ENCODE measurements around the gene OR2AJ1. TPM values are rescaled to one million over a fixed set of nuclear protein-coding genes. Genes with fewer than 3 reads are reported as not detected.
"Not testable (repeated sequence)": the region's sequence is repeated elsewhere in the genome, so short reads cannot be mapped to it uniquely, and the experiment has no call there.

OR2AJ1 gene
- total RNA-seq, 1 donor from 2014 or later = not detected

DNA sequence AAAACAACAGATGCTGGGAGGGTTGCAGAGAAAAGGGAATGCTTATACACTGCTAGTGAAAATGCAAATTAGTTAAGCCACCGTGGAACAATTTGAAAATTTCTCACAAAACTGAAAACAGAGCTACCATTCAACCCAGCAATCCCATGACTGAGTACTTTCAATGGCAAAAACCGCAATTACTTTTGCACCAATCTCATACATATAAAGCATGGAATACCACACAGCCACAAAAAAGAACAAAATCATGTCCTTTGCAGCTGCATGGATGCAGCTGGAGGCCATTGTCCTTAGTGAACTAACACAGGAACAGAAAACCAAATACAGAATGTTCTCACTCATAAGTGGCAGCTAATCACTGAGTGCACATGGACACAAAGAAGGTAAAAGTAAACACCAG lies 10.9 kb upstream of the OR2AJ1 start:
- Histone ChIP-seq H3K27me3 (ENCODE audit: control insufficient read depth in 3 of 3, insufficient read depth in 3 of 3, low read length in 3 of 3) (no peaks in the 10 kb centered on the region), H3K36me3 (ENCODE audit: control insufficient read depth in 3 of 3, insufficient read depth in 3 of 3, low read length in 3 of 3) (no peaks in the 10 kb centered on the region), H3K4me3 (ENCODE audit: low read length in 3 of 3) (no peak overlapping the region), H3K9ac (ENCODE audit: low read depth in 1 of 3, low read length in 3 of 3) (no peak overlapping the region), H3K9me3 (ENCODE audit: control insufficient read depth in 3 of 3, low read length in 3 of 3) (no peaks in the 10 kb centered on the region), H3K27ac (ENCODE audit: low read depth, low read length) (no peak overlapping the region), H3K4me1 (ENCODE audit: control insufficient read depth in 3 of 3, insufficient read depth in 3 of 3, low read length in 3 of 3) (no peaks in the 10 kb centered on the region)

DNA sequence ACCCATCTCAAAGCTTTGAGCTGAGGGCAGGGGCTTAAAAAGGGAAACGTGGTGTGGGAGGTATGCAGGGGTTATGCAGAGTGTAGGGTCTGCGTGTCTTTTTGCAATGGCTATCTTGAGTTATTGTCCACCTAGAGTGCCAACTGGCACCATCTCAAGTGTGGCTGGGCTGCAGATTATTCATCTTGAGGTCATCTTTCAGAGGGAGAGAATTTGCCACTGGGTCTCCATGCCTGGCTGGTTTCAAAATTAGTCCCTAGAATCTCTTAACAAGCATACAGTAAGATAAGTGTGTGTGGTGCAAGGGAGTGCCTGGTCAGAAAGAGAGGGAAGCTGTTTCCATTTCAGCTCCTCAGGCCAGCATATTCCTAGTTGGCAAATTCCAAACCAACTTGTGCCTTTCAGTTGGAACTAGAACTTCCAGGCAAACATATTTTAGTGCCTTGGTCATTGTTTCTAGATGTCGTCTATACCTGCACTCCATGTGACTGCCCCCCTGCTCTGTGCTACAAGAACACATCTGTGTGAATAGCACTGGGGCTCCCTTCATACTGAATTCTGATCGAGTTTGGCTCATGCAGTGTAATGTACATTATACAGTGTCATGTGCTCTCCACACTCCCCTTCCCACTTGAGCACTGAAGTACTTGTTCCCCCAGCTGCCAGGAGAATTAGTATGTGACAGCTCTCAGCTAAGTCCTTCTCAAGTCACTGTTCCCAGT lies 9.6 kb upstream of the OR2AJ1 start:
- no peaks in the 10 kb centered on the region for H3K4me1 ChIP-seq (ENCODE audit: control insufficient read depth in 3 of 3, insufficient read depth in 3 of 3, low read length in 3 of 3)
- H3K36me3 ChIP-seq (ENCODE audit: control insufficient read depth in 3 of 3, insufficient read depth in 3 of 3, low read length in 3 of 3) = no peaks in the 10 kb centered on the region
- H3K27me3 ChIP-seq (ENCODE audit: control insufficient read depth in 3 of 3, insufficient read depth in 3 of 3, low read length in 3 of 3) = no peaks in the 10 kb centered on the region
- H3K4me3 ChIP-seq (ENCODE audit: low read length in 3 of 3) = no peak overlapping the region
- no peaks in the 10 kb centered on the region for H3K9me3 ChIP-seq (ENCODE audit: control insufficient read depth in 3 of 3, low read length in 3 of 3)
- H3K27ac ChIP-seq (ENCODE audit: low read depth, low read length) = no peak overlapping the region
- no peak overlapping the region for H3K9ac ChIP-seq (ENCODE audit: low read depth in 1 of 3, low read length in 3 of 3)

DNA sequence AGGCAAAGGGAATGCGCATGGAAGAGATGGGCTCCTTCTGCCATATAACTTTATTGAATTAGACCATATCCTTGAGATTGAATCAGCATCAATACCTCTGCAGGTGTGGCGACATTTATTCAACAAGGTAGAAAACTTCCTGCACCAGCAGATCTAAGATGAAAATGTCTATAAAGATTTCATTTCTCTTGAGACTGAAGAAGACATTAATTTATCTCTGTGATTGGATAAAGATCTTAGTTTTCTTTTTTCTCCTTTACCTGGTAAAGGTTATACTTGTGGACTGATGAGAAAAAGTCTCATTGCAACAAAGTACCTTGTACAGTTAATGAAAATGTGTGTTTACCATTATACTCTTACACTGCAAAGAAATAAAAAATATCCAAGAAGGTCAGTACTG lies 4.7 kb upstream of the OR2AJ1 start, which contains the start of gene OR2T8:
OR2T8 (plus strand) TSS at position 301 of the 400 bp plus-strand sequence. CDS start 766 bp downstream, outside the sequence.
- Histone ChIP-seq H3K4me3 (ENCODE audit: low read length in 3 of 3) (no peak within 1 kb of the TSS), H3K9ac (ENCODE audit: low read depth in 1 of 3, low read length in 3 of 3) (no peak within 1 kb of the TSS)

DNA sequence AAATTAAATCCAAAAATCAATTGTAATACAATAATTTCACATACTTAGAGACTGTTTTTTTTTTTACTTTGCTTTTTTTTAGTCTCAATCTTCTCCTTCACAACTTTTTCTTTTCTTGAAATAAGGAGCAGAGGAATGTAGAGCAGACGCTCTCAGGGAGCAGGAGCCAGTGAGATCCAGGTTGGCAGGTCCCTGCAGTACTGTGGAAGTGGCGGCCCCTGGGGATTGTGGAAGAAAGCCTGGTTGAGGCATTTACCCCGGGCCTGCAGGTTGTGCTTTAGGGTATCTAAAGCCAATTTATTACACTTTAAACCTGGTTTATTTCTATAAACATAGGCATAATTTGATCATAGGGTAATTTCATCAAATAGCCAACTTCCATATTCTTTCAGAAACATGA lies 748 bp upstream of the OR2AJ1 start:
- Histone ChIP-seq H3K36me3 (ENCODE audit: control insufficient read depth in 3 of 3, insufficient read depth in 3 of 3, low read length in 3 of 3) (no peaks in the 10 kb centered on the region), H3K4me1 (ENCODE audit: control insufficient read depth in 3 of 3, insufficient read depth in 3 of 3, low read length in 3 of 3) (no peaks in the 10 kb centered on the region), H3K27ac (ENCODE audit: low read depth, low read length) (no peak overlapping the region), H3K9ac (ENCODE audit: low read depth in 1 of 3, low read length in 3 of 3) (no peak overlapping the region), H3K9me3 (ENCODE audit: control insufficient read depth in 3 of 3, low read length in 3 of 3) (no peaks in the 10 kb centered on the region), H3K27me3 (ENCODE audit: control insufficient read depth in 3 of 3, insufficient read depth in 3 of 3, low read length in 3 of 3) (no peaks in the 10 kb centered on the region), H3K4me3 (ENCODE audit: low read length in 3 of 3) (no peak overlapping the region)

More for the DNA sequence above, 4.7 kb upstream of the OR2AJ1 start, which contains the start of gene OR2T8:
- Histone ChIP-seq H3K36me3 (ENCODE audit: control insufficient read depth in 3 of 3, insufficient read depth in 3 of 3, low read length in 3 of 3) (no peaks in the 10 kb centered on the region), H3K27me3 (ENCODE audit: control insufficient read depth in 3 of 3, insufficient read depth in 3 of 3, low read length in 3 of 3) (no peaks in the 10 kb centered on the region), H3K4me1 (ENCODE audit: control insufficient read depth in 3 of 3, insufficient read depth in 3 of 3, low read length in 3 of 3) (no peaks in the 10 kb centered on the region), H3K27ac (ENCODE audit: low read depth, low read length) (no peak within 1 kb of the TSS), H3K9me3 (ENCODE audit: control insufficient read depth in 3 of 3, low read length in 3 of 3) (no peaks in the 10 kb centered on the region)

DNA sequence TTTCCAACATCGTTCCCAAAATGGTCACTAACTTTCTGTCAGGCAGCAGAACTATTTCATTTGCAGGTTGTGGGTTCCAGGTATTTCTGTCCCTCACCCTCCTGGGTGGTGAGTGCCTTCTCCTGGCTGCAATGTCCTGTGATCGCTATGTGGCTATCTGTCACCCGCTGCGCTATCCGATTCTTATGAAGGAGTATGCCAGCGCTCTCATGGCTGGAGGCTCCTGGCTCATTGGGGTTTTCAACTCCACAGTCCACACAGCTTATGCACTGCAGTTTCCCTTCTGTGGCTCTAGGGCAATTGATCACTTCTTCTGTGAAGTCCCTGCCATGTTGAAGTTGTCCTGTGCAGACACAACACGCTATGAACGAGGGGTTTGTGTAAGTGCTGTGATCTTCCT lies 9.3 kb downstream of the OR2AJ1 start:
- H3K4me3 ChIP-seq (ENCODE audit: low read length in 3 of 3) = no peak overlapping the region
- no peaks in the 10 kb centered on the region for H3K36me3 ChIP-seq (ENCODE audit: control insufficient read depth in 3 of 3, insufficient read depth in 3 of 3, low read length in 3 of 3)
- no peak overlapping the region for H3K27ac ChIP-seq (ENCODE audit: low read depth, low read length)
- H3K4me1 ChIP-seq (ENCODE audit: control insufficient read depth in 3 of 3, insufficient read depth in 3 of 3, low read length in 3 of 3) = no peaks in the 10 kb centered on the region
- H3K9ac ChIP-seq (ENCODE audit: low read depth in 1 of 3, low read length in 3 of 3) = no peak overlapping the region
- H3K9me3 ChIP-seq (ENCODE audit: control insufficient read depth in 3 of 3, low read length in 3 of 3) = peaks cover 0 to 7% (median 0%) of the 10 kb centered on the region in 3 donors
- no peaks in the 10 kb centered on the region for H3K27me3 ChIP-seq (ENCODE audit: control insufficient read depth in 3 of 3, insufficient read depth in 3 of 3, low read length in 3 of 3)

DNA sequence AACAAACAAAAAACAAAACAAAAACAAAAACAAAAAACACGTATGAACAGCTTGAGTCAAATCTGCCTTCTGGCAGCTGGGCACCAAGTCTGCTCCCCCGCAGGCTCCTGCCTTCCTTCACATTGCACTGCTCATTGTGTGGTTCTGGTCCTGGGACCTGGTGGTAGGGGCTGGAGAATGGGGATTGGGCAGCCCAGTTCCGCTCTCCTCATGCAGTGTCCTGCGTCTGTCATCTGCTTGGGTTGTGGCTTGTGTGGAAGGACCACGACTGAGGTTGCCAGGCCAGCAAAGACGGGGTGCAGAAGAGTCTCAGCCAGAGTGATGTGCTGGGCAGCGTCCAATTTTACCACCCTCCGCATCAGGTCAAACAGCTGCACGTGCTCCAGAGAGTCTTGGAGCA lies 11.1 kb downstream of the OR2AJ1 start:
- H3K4me1 ChIP-seq (ENCODE audit: control insufficient read depth in 3 of 3, insufficient read depth in 3 of 3, low read length in 3 of 3) = no peaks in the 10 kb centered on the region
- H3K27ac ChIP-seq (ENCODE audit: low read depth, low read length) = no peak overlapping the region
- H3K27me3 ChIP-seq (ENCODE audit: control insufficient read depth in 3 of 3, insufficient read depth in 3 of 3, low read length in 3 of 3) = no peaks in the 10 kb centered on the region
- peaks cover 0 to 7% (median 0%) of the 10 kb centered on the region in 3 donors for H3K9me3 ChIP-seq (ENCODE audit: control insufficient read depth in 3 of 3, low read length in 3 of 3)
- H3K9ac ChIP-seq (ENCODE audit: low read depth in 1 of 3, low read length in 3 of 3) = no peak overlapping the region
- H3K36me3 ChIP-seq (ENCODE audit: control insufficient read depth in 3 of 3, insufficient read depth in 3 of 3, low read length in 3 of 3) = no peaks in the 10 kb centered on the region
- H3K4me3 ChIP-seq (ENCODE audit: low read length in 3 of 3) = no peak overlapping the region

DNA sequence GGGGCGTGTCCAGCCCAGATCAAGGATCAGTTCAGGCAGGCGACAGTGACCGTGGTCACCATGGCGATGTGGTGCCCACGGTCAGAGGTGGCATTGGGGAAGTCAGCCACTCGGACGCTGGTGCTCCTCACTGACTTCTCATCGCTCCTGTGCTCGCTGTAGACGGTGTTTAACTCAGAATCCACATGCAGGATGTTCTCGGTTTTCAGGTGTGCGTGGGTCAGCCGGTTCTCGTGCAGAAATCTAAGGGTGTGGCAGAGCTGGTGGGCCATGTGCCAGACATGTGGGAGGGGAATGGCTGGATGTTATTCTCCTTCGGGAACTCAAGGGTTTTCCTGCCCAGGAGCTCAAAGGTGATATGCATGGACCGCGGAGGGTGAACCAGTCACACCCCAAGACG lies 11.7 kb downstream of the OR2AJ1 start:
- Histone ChIP-seq H3K4me3 (ENCODE audit: low read length in 3 of 3) (no peak overlapping the region), H3K9me3 (ENCODE audit: control insufficient read depth in 3 of 3, low read length in 3 of 3) (peaks cover 0 to 7% (median 0%) of the 10 kb centered on the region in 3 donors), H3K4me1 (ENCODE audit: control insufficient read depth in 3 of 3, insufficient read depth in 3 of 3, low read length in 3 of 3) (no peaks in the 10 kb centered on the region), H3K27ac (ENCODE audit: low read depth, low read length) (no peak overlapping the region), H3K9ac (ENCODE audit: low read depth in 1 of 3, low read length in 3 of 3) (no peak overlapping the region), H3K36me3 (ENCODE audit: control insufficient read depth in 3 of 3, insufficient read depth in 3 of 3, low read length in 3 of 3) (no peaks in the 10 kb centered on the region), H3K27me3 (ENCODE audit: control insufficient read depth in 3 of 3, insufficient read depth in 3 of 3, low read length in 3 of 3) (no peaks in the 10 kb centered on the region)

DNA sequence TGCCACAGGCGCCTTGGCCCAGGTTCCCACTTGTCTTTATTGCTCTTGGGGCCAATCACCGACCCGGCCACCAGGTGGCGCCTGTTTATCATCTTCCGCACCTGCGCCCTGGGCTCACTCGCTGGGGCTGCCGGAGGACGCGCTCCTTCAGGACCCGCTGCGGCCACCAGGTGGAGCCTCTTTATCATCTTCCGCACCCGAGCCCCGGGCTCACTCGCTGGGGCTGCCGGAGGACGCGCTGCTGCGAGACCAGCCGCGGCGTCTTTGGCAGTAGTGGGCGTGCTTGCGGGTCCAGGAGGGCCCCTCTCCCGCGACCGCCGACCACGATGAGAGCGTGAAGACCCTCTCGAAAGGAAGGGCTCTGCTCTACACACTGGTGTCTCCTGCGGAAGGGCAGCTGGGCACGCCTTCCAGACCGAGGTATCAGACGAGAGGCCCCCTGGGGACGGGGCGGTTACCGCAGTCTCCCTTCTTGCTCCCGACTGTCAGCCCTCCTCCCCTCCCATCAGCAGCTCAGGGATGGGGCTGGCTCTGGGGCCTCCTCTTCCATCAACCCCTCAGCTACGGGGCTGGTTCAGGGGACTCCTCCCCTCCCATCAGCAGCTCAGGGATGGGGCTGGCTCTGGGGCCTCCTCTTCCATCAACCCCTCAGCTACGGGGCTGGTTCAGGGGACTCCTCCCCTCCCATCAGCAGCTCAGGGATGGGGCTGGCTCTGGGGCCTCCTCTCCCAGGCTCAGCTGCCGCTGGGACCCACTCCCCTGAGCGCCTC lies 12.5 kb downstream of the OR2AJ1 start:
- H3K4me1 ChIP-seq (ENCODE audit: control insufficient read depth in 3 of 3, insufficient read depth in 3 of 3, low read length in 3 of 3); H3K27ac ChIP-seq (ENCODE audit: low read depth, low read length); H3K27me3 ChIP-seq (ENCODE audit: control insufficient read depth in 3 of 3, insufficient read depth in 3 of 3, low read length in 3 of 3); H3K9me3 ChIP-seq (ENCODE audit: control insufficient read depth in 3 of 3, low read length in 3 of 3); H3K9ac ChIP-seq (ENCODE audit: low read depth in 1 of 3, low read length in 3 of 3); H3K36me3 ChIP-seq (ENCODE audit: control insufficient read depth in 3 of 3, insufficient read depth in 3 of 3, low read length in 3 of 3): not testable (repeated sequence)
- H3K4me3 ChIP-seq (ENCODE audit: low read length in 3 of 3) = peak overlapping the region in 1 of 3 donors; percentile 13

DNA sequence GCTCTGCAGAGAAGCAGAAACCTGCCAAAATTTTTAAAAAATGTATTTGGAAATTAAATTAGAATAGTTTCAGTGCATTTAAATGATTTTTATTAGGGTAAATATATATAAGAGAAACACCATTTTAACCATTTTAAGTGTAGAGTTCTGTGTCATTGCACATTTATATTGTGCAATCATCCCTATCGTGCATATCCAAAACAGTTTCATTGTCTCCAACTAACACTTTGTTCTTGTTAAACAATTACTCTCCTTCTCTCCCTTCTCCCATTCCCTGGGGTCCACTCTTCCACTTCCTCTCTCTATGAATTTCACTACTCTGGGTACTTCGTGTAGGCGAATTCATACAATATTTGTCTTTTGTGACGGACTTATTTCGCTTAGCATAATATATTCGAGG lies 17.9 kb downstream of the OR2AJ1 start:
- Histone ChIP-seq H3K9ac (ENCODE audit: low read depth in 1 of 3, low read length in 3 of 3) (no peak overlapping the region), H3K9me3 (ENCODE audit: control insufficient read depth in 3 of 3, low read length in 3 of 3) (peaks cover 0 to 3% (median 0%) of the 10 kb centered on the region in 3 donors)

DNA sequence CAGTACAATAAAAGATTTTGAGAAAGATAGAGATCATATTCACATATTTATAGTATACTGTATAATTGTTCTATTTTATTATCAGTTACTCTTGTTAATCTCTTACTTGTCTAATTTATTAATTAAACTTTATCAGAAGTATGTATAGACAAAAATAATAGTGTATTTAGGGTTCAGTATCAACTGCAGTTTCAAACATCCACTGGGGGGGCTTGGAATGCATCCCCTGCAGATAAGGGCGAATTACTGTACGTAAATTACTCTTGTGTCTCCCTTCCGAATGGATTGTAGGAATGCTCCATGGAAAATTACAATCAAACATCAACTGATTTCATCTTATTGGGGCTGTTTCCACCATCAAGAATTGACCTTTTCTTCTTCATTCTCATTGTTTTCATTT lies 23.9 kb downstream of the OR2AJ1 start, which contains the start of gene OR2L8:
OR2L8 (plus strand) TSS at position 301 of the 400 bp plus-strand sequence; CDS start at position 301, 0 bp downstream.
- H3K27ac ChIP-seq (ENCODE audit: low read depth, low read length) = no peak within 1 kb of the TSS
- H3K36me3 ChIP-seq (ENCODE audit: control insufficient read depth in 3 of 3, insufficient read depth in 3 of 3, low read length in 3 of 3) = no peaks in the 10 kb centered on the region
- no peaks in the 10 kb centered on the region for H3K27me3 ChIP-seq (ENCODE audit: control insufficient read depth in 3 of 3, insufficient read depth in 3 of 3, low read length in 3 of 3)
- H3K4me1 ChIP-seq (ENCODE audit: control insufficient read depth in 3 of 3, insufficient read depth in 3 of 3, low read length in 3 of 3) = no peaks in the 10 kb centered on the region
- H3K9me3 ChIP-seq (ENCODE audit: control insufficient read depth in 3 of 3, low read length in 3 of 3) = peaks cover 0 to 3% (median 0%) of the 10 kb centered on the region in 3 donors
- no peak within 1 kb of the TSS for H3K4me3 ChIP-seq (ENCODE audit: low read length in 3 of 3)
- no peak within 1 kb of the TSS for H3K9ac ChIP-seq (ENCODE audit: low read depth in 1 of 3, low read length in 3 of 3)

More for the DNA sequence above, 17.9 kb downstream of the OR2AJ1 start:
- Histone ChIP-seq H3K36me3 (ENCODE audit: control insufficient read depth in 3 of 3, insufficient read depth in 3 of 3, low read length in 3 of 3) (no peaks in the 10 kb centered on the region), H3K4me3 (ENCODE audit: low read length in 3 of 3) (no peak overlapping the region), H3K27ac (ENCODE audit: low read depth, low read length) (no peak overlapping the region), H3K4me1 (ENCODE audit: control insufficient read depth in 3 of 3, insufficient read depth in 3 of 3, low read length in 3 of 3) (no peaks in the 10 kb centered on the region), H3K27me3 (ENCODE audit: control insufficient read depth in 3 of 3, insufficient read depth in 3 of 3, low read length in 3 of 3) (no peaks in the 10 kb centered on the region)
